WTC11 (cell line): ENCODE measurements around the gene SETDB1.

Experiments
- ETV6 ChIP-seq: sonication (generic); formaldehyde crosslinking; IDR thresholded peaks from 2 replicates; pipeline ENCODE4 v1.8.1; 2022; ENCODE audit warnings: mild to moderate bottlenecking, missing genetic modification reagents
- JAZF1 ChIP-seq: fragments of 250-450 bp; sonication (Bioruptor Pico); IDR thresholded peaks from 2 replicates; pipeline ENCODE4 v1.9.0; 2021; ENCODE audit warnings: moderate library complexity, mild to moderate bottlenecking, inconsistent platforms
- JUN ChIP-seq: sonication (generic); formaldehyde crosslinking; IDR thresholded peaks from 2 replicates; pipeline ENCODE4 v1.8.0; 2023; ENCODE audit warnings: mild to moderate bottlenecking, missing genetic modification reagents
- TEAD1 ChIP-seq: sonication (generic); formaldehyde crosslinking; IDR thresholded peaks from 2 replicates; pipeline ENCODE4 v1.8.0; 2022; ENCODE audit warnings: mild to moderate bottlenecking, missing genetic modification reagents
- ZNF121 ChIP-seq: sonication (generic); formaldehyde crosslinking; IDR thresholded peaks from 2 replicates; pipeline ENCODE4 v1.8.0; 2023; ENCODE audit warnings: missing genetic modification reagents
- TF ChIP-seq, protein P1 (sequence below): sonication (generic); formaldehyde crosslinking; IDR thresholded peaks from 2 replicates; pipeline ENCODE4 v1.8.0; 2022; ENCODE audit warnings: mild to moderate bottlenecking, missing genetic modification reagents
- TF ChIP-seq, protein P2 (sequence below): fragments of 200-600 bp; IDR thresholded peaks from 2 replicates; pipeline ENCODE4 v1.8.0; 2022; ENCODE audit warnings: antibody characterized with exemption
- TF ChIP-seq, protein P3 (sequence below): sonication (generic); formaldehyde crosslinking; IDR thresholded peaks from 2 replicates; pipeline ENCODE4 v1.8.0; 2022; ENCODE audit warnings: mild to moderate bottlenecking, missing genetic modification reagents
- TF ChIP-seq, protein P4 (sequence below): fragments of 250-450 bp; sonication (Bioruptor Pico); IDR thresholded peaks from 2 replicates; pipeline ENCODE4 v1.9.0; 2021; ENCODE audit warnings: mild to moderate bottlenecking
- TF ChIP-seq, protein P5 (sequence below): sonication (generic); formaldehyde crosslinking; conservative IDR thresholded peaks from 2 replicates; pipeline ENCODE4 v1.8.1; 2022; ENCODE audit warnings: mild to moderate bottlenecking, missing genetic modification reagents
- TF ChIP-seq, protein P6 (sequence below): sonication (generic); formaldehyde crosslinking; IDR thresholded peaks from 2 replicates; pipeline ENCODE4 v1.8.1; 2022; ENCODE audit warnings: mild to moderate bottlenecking, moderate library complexity, missing genetic modification reagents

DNA sequence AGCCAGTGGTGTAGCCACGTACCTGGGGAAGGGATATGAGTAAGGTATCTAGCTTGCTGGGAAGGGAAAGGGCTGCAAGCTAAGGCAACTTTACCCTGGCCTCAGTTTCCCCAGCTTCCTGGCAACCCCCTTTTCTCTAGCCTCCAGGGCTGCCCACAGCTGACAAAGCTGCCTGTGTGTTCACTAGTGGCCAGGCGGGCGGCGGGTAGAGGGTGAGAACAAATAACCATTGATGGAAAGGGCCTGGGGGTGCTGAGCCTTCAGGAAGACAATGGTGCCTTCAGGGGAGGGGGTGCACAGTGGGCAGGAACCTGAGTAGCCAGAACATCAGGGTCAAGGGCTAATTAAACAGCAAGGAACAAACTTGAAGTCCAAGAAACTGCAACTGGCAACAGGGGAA, 42.3 kb downstream of the SETDB1 start:
- TF ChIP-seq, protein P1, sequence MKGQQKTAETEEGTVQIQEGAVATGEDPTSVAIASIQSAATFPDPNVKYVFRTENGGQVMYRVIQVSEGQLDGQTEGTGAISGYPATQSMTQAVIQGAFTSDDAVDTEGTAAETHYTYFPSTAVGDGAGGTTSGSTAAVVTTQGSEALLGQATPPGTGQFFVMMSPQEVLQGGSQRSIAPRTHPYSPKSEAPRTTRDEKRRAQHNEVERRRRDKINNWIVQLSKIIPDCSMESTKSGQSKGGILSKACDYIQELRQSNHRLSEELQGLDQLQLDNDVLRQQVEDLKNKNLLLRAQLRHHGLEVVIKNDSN (CRISPR knock-in tag), result no peak
- TF ChIP-seq, protein P2, sequence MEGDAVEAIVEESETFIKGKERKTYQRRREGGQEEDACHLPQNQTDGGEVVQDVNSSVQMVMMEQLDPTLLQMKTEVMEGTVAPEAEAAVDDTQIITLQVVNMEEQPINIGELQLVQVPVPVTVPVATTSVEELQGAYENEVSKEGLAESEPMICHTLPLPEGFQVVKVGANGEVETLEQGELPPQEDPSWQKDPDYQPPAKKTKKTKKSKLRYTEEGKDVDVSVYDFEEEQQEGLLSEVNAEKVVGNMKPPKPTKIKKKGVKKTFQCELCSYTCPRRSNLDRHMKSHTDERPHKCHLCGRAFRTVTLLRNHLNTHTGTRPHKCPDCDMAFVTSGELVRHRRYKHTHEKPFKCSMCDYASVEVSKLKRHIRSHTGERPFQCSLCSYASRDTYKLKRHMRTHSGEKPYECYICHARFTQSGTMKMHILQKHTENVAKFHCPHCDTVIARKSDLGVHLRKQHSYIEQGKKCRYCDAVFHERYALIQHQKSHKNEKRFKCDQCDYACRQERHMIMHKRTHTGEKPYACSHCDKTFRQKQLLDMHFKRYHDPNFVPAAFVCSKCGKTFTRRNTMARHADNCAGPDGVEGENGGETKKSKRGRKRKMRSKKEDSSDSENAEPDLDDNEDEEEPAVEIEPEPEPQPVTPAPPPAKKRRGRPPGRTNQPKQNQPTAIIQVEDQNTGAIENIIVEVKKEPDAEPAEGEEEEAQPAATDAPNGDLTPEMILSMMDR, result no peak
- TF ChIP-seq, protein P3, sequence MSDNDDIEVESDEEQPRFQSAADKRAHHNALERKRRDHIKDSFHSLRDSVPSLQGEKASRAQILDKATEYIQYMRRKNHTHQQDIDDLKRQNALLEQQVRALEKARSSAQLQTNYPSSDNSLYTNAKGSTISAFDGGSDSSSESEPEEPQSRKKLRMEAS, result no peak
- TF ChIP-seq, protein P4, sequence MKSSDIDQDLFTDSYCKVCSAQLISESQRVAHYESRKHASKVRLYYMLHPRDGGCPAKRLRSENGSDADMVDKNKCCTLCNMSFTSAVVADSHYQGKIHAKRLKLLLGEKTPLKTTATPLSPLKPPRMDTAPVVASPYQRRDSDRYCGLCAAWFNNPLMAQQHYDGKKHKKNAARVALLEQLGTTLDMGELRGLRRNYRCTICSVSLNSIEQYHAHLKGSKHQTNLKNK (CRISPR knock-in tag), result no peak
- no peak for TF ChIP-seq JAZF1
- TF ChIP-seq, protein P5, sequence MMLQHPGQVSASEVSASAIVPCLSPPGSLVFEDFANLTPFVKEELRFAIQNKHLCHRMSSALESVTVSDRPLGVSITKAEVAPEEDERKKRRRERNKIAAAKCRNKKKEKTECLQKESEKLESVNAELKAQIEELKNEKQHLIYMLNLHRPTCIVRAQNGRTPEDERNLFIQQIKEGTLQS (CRISPR knock-in tag), result no peak
- TF ChIP-seq JUN (CRISPR knock-in tag), result no peak
- no peak for TF ChIP-seq TEAD1 (CRISPR knock-in tag)
- no peak for TF ChIP-seq ETV6 (CRISPR knock-in tag)
- no peak for TF ChIP-seq ZNF121 (CRISPR knock-in tag)
- TF ChIP-seq, protein P6, sequence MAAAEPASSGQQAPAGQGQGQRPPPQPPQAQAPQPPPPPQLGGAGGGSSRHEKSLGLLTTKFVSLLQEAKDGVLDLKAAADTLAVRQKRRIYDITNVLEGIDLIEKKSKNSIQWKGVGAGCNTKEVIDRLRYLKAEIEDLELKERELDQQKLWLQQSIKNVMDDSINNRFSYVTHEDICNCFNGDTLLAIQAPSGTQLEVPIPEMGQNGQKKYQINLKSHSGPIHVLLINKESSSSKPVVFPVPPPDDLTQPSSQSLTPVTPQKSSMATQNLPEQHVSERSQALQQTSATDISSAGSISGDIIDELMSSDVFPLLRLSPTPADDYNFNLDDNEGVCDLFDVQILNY (CRISPR knock-in tag), result no peak
